Common myeloid progenitor, CD34-positive (primary cell): ENCODE results near the gene PEAK1.

Experiments
- CTCF ChIA-PET: fragments of 350-600 bp; sonication (Branson Sonifier 250); formaldehyde crosslinking; loops from one replicate; lab custom pipeline; 2021; ENCODE audit warnings: antibody characterized with exemption; lab: Charles Lee
- POLR2A ChIA-PET: fragments of 350-600 bp; sonication (Branson Sonifier 250); formaldehyde crosslinking; loops from one replicate; lab custom pipeline; 2021; ENCODE audit warnings: antibody characterized with exemption; lab: Charles Lee
- DNase-seq, 3 donors: peaks; one replicate each; pipeline versions ENCODE4 v3.0.0 to v3.0.0-alpha.2; 2013
- H3K27ac ChIP-seq, 2 experiments: 1 replicate in 1 of 2; 2 replicates in 1 of 2; pipeline ENCODE4 v1.7.0; 2013; ENCODE audit warnings: inconsistent platforms in 2 of 2, low read length in 2 of 2, mild to moderate bottlenecking in 2 of 2, low read depth in 1 of 2, moderate library complexity in 1 of 2; ENCODE audit not compliant: severe bottlenecking in 2 of 2, insufficient read depth in 1 of 2, poor library complexity in 1 of 2
- H3K27me3 ChIP-seq, 5 experiments: replicated peaks in 2 of 5; 1 replicate in 3 of 5; 2 replicates in 2 of 5; pipeline versions ENCODE4 v1.6.1 to v1.7.0; 2013; ENCODE audit warnings: low read length in 4 of 5, mild to moderate bottlenecking in 2 of 5, moderate library complexity in 2 of 5, inconsistent platforms in 1 of 5; ENCODE audit not compliant: insufficient read depth in 5 of 5, control insufficient read depth in 4 of 5
- H3K36me3 ChIP-seq, 4 experiments: 1 replicate in 2 of 4; 2 replicates in 2 of 4; pipeline versions ENCODE4 v1.6.1 to v1.7.0; 2013; ENCODE audit warnings: low read length in 3 of 4, control low read depth in 1 of 4, mild to moderate bottlenecking in 1 of 4; ENCODE audit not compliant: control insufficient read depth in 4 of 4, insufficient read depth in 4 of 4
- H3K4me1 ChIP-seq, 4 experiments: 1 replicate in 3 of 4; 2 replicates in 1 of 4; pipeline versions ENCODE4 v1.6.1 to v1.7.1; 2013; ENCODE audit warnings: low read length in 3 of 4, mild to moderate bottlenecking in 3 of 4, control low read depth in 1 of 4, inconsistent platforms in 1 of 4, moderate library complexity in 1 of 4; ENCODE audit not compliant: control insufficient read depth in 4 of 4, insufficient read depth in 4 of 4; ENCODE audit errors: control extremely low read depth in 1 of 4
- H3K4me3 ChIP-seq, 7 experiments: 1 replicate in 4 of 7; 2 replicates in 3 of 7; pipeline versions ENCODE4 v1.5.1 to v1.7.0; 2013; ENCODE audit warnings: mild to moderate bottlenecking in 7 of 7, low read length in 6 of 7, moderate library complexity in 6 of 7, inconsistent platforms in 2 of 7, low read depth in 2 of 7, control low read depth in 1 of 7; ENCODE audit not compliant: insufficient read depth in 4 of 7, control insufficient read depth in 1 of 7; ENCODE audit errors: extremely low read depth in 1 of 7
- H3K9me3 ChIP-seq, 5 experiments: 1 replicate in 4 of 5; 2 replicates in 1 of 5; pipeline versions ENCODE4 v1.6.1 to v1.7.1; 2013; ENCODE audit warnings: low read length in 4 of 5, mild to moderate bottlenecking in 2 of 5, inconsistent platforms in 1 of 5, low read depth in 1 of 5, moderate library complexity in 1 of 5; ENCODE audit not compliant: control insufficient read depth in 4 of 5, insufficient read depth in 2 of 5; ENCODE audit errors: control extremely low read depth in 1 of 5
- WGBS: methylation state at CpG from one replicate; pipeline ENCODE4 v1.1.5; 2013; ENCODE audit not compliant: insufficient coverage; 5-methylcytosine and 5-hydroxymethylcytosine counted together

Gene PEAK1

GRCh38 chr15:77097248-77097721 is 322.6 kb downstream of the PEAK1 start:
- Histone ChIP-seq H3K27me3 (no peaks in the 10 kb centered on the region), H3K36me3 (no peaks in the 10 kb centered on the region), H3K9me3 (no peaks in the 10 kb centered on the region), H3K27ac (no peak overlapping the region), H3K4me3 (no peak overlapping the region), H3K4me1 (peaks cover 0 to 7% (median 4%) of the 10 kb centered on the region in 4 experiments)
- DNase-seq, result peak in 2 of 3 donors; percentile 22 to 44
- WGBS, result 79% methylated on average over 5 of the region's 7 CpGs
- CTCF ChIA-PET, result interaction anchor here (0.6 to 4.1 kb wide), 5 partner anchors 8 to 656 kb away, joined by 3 to 15 read pairs (median 3); no protein-coding TSS in a partner anchor
- POLR2A ChIA-PET, result no interaction called here

DNA sequence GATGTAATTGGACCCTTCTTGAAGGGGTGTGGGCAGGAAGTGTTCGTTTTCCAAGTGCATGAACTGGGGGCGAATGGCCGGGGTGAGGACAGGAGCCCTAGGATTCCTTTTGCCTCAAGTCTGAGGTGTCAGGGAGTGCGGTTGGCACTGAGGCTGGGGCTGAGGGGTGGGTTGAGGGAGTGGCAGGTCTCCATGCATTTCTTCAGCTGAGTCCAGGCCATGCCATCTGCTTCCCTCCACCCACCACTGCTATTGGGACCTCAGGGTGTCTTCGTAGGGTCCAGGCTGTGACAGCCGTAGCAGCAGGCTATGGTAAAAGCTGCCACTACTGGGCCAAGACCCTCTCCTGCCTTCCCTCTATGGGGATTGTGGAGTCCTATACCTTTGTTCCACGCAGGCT is 323.4 kb downstream of the PEAK1 start:
- no peak for DNase-seq
- H3K27me3 ChIP-seq, result no peaks in the 10 kb centered on the region
- CTCF ChIA-PET, result interaction anchor here (1.2 to 4.1 kb wide), 3 partner anchors 9 to 72 kb away, joined by 3 to 15 read pairs (median 3); no protein-coding TSS in a partner anchor
- no peak overlapping the region for H3K4me3 ChIP-seq
- 100% methylated on average over 4 of the region's 7 CpGs for WGBS
- H3K9me3 ChIP-seq, result no peaks in the 10 kb centered on the region
- peaks cover 0 to 7% (median 4%) of the 10 kb centered on the region in 4 experiments for H3K4me1 ChIP-seq
- POLR2A ChIA-PET, result no interaction called here
- no peak overlapping the region for H3K27ac ChIP-seq
- H3K36me3 ChIP-seq, result no peaks in the 10 kb centered on the region

DNA sequence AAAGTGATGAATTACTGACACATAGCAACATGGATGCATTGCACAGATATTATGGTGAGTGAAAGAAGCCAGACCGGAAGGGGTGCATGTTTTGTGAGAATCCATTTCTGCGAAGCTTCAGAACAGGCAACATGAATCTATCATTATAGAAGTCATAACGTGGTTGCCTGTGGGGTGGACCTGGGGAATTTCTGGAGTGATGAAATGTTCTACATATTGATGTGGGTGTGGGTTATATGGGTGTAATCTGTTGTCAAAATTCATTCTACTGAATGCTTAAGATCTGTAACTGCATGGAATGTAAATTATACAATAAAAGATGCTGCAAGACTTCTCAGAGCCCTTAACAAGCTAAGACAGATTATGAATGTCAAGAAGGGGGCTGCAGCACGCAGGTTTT is 323.8 kb downstream of the PEAK1 start:
- Histone ChIP-seq H3K36me3 (no peaks in the 10 kb centered on the region), H3K9me3 (no peaks in the 10 kb centered on the region), H3K27ac (no peak overlapping the region), H3K4me3 (no peak overlapping the region), H3K27me3 (no peaks in the 10 kb centered on the region), H3K4me1 (peaks cover 0 to 7% (median 4%) of the 10 kb centered on the region in 4 experiments)
- CTCF ChIA-PET, result interaction anchor here (1.2 to 4.1 kb wide), 3 partner anchors 9 to 72 kb away, joined by 3 to 15 read pairs (median 3); no protein-coding TSS in a partner anchor
- DNase-seq, result no peak
- 90% methylated on average over 4 of the region's 4 CpGs for WGBS
- POLR2A ChIA-PET, result no interaction called here

GRCh38 chr15:77094397-77095030 is 325.4 kb downstream of the PEAK1 start:
- H3K27me3 ChIP-seq, result no peaks in the 10 kb centered on the region
- ChIA-PET POLR2A (no interaction called here), CTCF (interaction anchor here (0.6 kb wide), 1 partner anchor 1298 kb away, joined by 3 read pairs; no protein-coding TSS in a partner anchor)
- no peak for DNase-seq
- no peak overlapping the region for H3K4me3 ChIP-seq
- H3K9me3 ChIP-seq, result no peaks in the 10 kb centered on the region
- H3K36me3 ChIP-seq, result no peaks in the 10 kb centered on the region
- WGBS, result 94% methylated on average over 8 of the region's 11 CpGs
- H3K27ac ChIP-seq, result no peak overlapping the region
- peaks cover 0 to 7% (median 4%) of the 10 kb centered on the region in 4 experiments for H3K4me1 ChIP-seq

DNA sequence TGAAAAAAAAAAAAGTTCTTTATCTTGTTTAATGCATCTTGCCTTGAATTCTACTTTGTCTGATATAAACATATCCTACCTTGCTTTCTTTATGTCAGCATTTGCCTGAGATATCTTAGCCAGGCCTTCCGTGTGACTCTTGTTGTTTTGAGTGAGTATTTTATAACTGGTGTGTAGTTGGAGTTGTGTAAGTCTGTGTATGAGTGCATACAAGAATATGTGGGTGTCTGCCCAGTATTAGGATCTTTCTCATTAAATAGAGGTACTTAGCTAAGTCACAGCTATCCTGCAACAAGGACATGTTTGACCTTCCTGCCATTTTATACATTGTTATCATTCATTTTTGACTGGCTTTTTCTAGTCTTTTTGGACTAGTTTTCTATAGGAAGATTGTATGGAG is 326.5 kb downstream of the PEAK1 start:
- CTCF ChIA-PET, result no interaction called here
- POLR2A ChIA-PET, result no interaction called here
- Histone ChIP-seq H3K27ac (no peak overlapping the region), H3K4me1 (peaks cover 0 to 7% (median 4%) of the 10 kb centered on the region in 4 experiments), H3K27me3 (no peaks in the 10 kb centered on the region), H3K36me3 (no peaks in the 10 kb centered on the region), H3K9me3 (no peaks in the 10 kb centered on the region), H3K4me3 (no peak overlapping the region)
- DNase-seq, result no peak
- WGBS, result no CpG with 5 or more reads among the region's 1 CpG

GRCh38 chr15:77091097-77091496 is 328.8 kb downstream of the PEAK1 start:
- no peak for DNase-seq
- WGBS, result no CpG with 5 or more reads among the region's 2 CpGs
- H3K36me3 ChIP-seq, result no peaks in the 10 kb centered on the region
- no peak overlapping the region for H3K4me3 ChIP-seq
- POLR2A ChIA-PET, result no interaction called here
- no peaks in the 10 kb centered on the region for H3K4me1 ChIP-seq
- no peaks in the 10 kb centered on the region for H3K27me3 ChIP-seq
- H3K9me3 ChIP-seq, result no peaks in the 10 kb centered on the region
- H3K27ac ChIP-seq, result no peak overlapping the region
- CTCF ChIA-PET, result no interaction called here

- Histone ChIP-seq H3K4me1 (peaks cover 0 to 12% (median 6%) of the 10 kb centered on the region in 4 experiments), H3K27me3 (no peaks in the 10 kb centered on the region), H3K9me3 (no peaks in the 10 kb centered on the region), H3K27ac (no peak overlapping the region), H3K4me3 (no peak overlapping the region), H3K36me3 (no peaks in the 10 kb centered on the region)
- ChIA-PET POLR2A (no interaction called here), CTCF (no interaction called here)
- no peak for DNase-seq
- 100% methylated on average over 2 of the region's 2 CpGs for WGBS
Measured at GRCh38 chr15:77087213-77087612, 332.7 kb downstream of the PEAK1 start.
